Smooth muscle cell (in vitro differentiated cells): ENCODE data around the gene SLC29A2. TPM values are rescaled to one million over a fixed set of nuclear protein-coding genes. Genes with fewer than 3 reads are reported as not detected.

ENCODE experiments used
- DNase-seq: peaks from one replicate; lab custom pipeline; 2025; ENCODE audit not compliant: unreplicated experiment; lab: John Stamatoyannopoulos, UW
- H2AFZ ChIP-seq: fragments of 200-600 bp; sonication (generic); 2 replicates; pipeline ENCODE4 v1.6.0; 2016; ENCODE audit warnings: antibody characterized with exemption, low read depth, mild to moderate bottlenecking
- H3F3A ChIP-seq: fragments of 200-600 bp; sonication (generic); 2 replicates; pipeline ENCODE4 v1.6.0; 2017; ENCODE audit warnings: antibody characterized with exemption, low read depth
- H3K27ac ChIP-seq: fragments of 200-600 bp; sonication (generic); 2 replicates; pipeline ENCODE4 v1.5.1; 2016; ENCODE audit warnings: low read depth, mild to moderate bottlenecking
- H3K27me3 ChIP-seq: fragments of 200-600 bp; sonication (generic); 2 replicates; pipeline ENCODE4 v1.6.1; 2016; ENCODE audit warnings: low read depth, mild to moderate bottlenecking
- H3K36me3 ChIP-seq: fragments of 200-600 bp; sonication (generic); 2 replicates; pipeline ENCODE4 v1.5.1; 2016; ENCODE audit warnings: low read depth
- H3K4me1 ChIP-seq: fragments of 200-600 bp; sonication (generic); 2 replicates; pipeline ENCODE4 v1.5.1; 2016; ENCODE audit warnings: low read depth
- H3K4me2 ChIP-seq: fragments of 200-600 bp; sonication (generic); 2 replicates; pipeline ENCODE4 v1.6.0; 2016; ENCODE audit warnings: mild to moderate bottlenecking
- H3K4me3 ChIP-seq: fragments of 200-600 bp; sonication (generic); 2 replicates; pipeline ENCODE4 v1.5.1; 2016; ENCODE audit warnings: mild to moderate bottlenecking
- H3K79me2 ChIP-seq: fragments of 200-600 bp; sonication (generic); 2 replicates; pipeline ENCODE4 v1.6.0; 2016; ENCODE audit warnings: low read depth, mild to moderate bottlenecking
- H3K9ac ChIP-seq: fragments of 200-600 bp; sonication (generic); 2 replicates; pipeline ENCODE4 v1.6.0; 2016; ENCODE audit warnings: low read depth
- H3K9me3 ChIP-seq: fragments of 200-600 bp; sonication (generic); replicated peaks from 2 replicates; pipeline ENCODE4 v1.5.1; 2016; ENCODE audit warnings: low read depth
- H4K20me1 ChIP-seq: fragments of 200-600 bp; sonication (generic); 2 replicates; pipeline ENCODE4 v1.6.0; 2016; ENCODE audit warnings: low read depth
- CTCF ChIP-seq: fragments of 200-600 bp; sonication (generic); IDR thresholded peaks from 2 replicates; pipeline ENCODE4 v1.5.1; 2017; ENCODE audit warnings: borderline replicate concordance, mild to moderate bottlenecking, antibody characterized with exemption; ENCODE audit not compliant: insufficient read depth, poor library complexity, severe bottlenecking
- WGBS: methylation state at CpG from one replicate; pipeline ENCODE4 v1.1.7; 2016; ENCODE audit warnings: low lambda C conversion rate; 5-methylcytosine and 5-hydroxymethylcytosine counted together
- polyA plus RNA-seq: library from polyadenylated mRNA; unstranded; fragments of >200 nt; fragmentation: Nextera tagmentation; extraction: Ambion mirVana; gene quantifications from 2 replicates; pipeline ENCODE4 v1.2.1, GENCODE V29; 2016
- small RNA-seq: library from RNA; depleted of rRNA; stranded (forward); fragments of <200 nt; gene quantifications from one replicate; pipeline ENCODE3, GENCODE V24; 2014
- total RNA-seq: library from RNA; depleted of rRNA; stranded (reverse); fragments of >200 nt; gene quantifications from 2 replicates; pipeline ENCODE4 v1.2.3, GENCODE V29; 2014

SLC29A2 gene
- total and polyA plus RNA-seq, 2 experiments from 2014 or later, result 3.5 to 8.8 TPM

- 37% methylated on average over 1 of the region's 1 CpG for WGBS
- no peak for DNase-seq
- peak overlapping the region; percentile 81 for H3K9ac ChIP-seq
These were observed 57.4 kb downstream of the SLC29A2 start for GRCh38 chr11:66314186-66314501.

GRCh38 chr11:66313321-66314185 is 58.0 kb downstream of the SLC29A2 start:
- Histone ChIP-seq H3K4me3 (peak overlapping the region; percentile 47), H3K79me2 (peaks cover 28% of the 10 kb centered on the region), H2AFZ (no peak overlapping the region), H3K9me3 (no peaks in the 10 kb centered on the region), H3F3A (peaks cover 42% of the 10 kb centered on the region), H3K4me1 (peaks cover 43% of the 10 kb centered on the region), H3K27me3 (no peaks in the 10 kb centered on the region), H4K20me1 (peaks cover 4% of the 10 kb centered on the region), H3K4me2 (peak overlapping the region; percentile 88), H3K36me3 (no peaks in the 10 kb centered on the region), H3K27ac (peak overlapping the region; percentile 97), H3K9ac (peak overlapping the region; percentile 81)
- no peak for DNase-seq
- TF ChIP-seq CTCF, result peak; percentile 24
- 20% methylated on average over 23 of the region's 38 CpGs for WGBS

More at GRCh38 chr11:66314186-66314501, 57.4 kb downstream of the SLC29A2 start:
- Histone ChIP-seq H3K27me3 (no peaks in the 10 kb centered on the region), H3K79me2 (peaks cover 28% of the 10 kb centered on the region), H3F3A (peaks cover 44% of the 10 kb centered on the region), H4K20me1 (peaks cover 4% of the 10 kb centered on the region), H3K4me3 (peak overlapping the region; percentile 47), H3K4me1 (peaks cover 43% of the 10 kb centered on the region), H3K4me2 (peak overlapping the region; percentile 88), H3K27ac (peak overlapping the region; percentile 97), H3K36me3 (no peaks in the 10 kb centered on the region), H3K9me3 (no peaks in the 10 kb centered on the region), H2AFZ (no peak overlapping the region)
- TF ChIP-seq CTCF, result no peak

GRCh38 chr11:66312549-66313320 is 58.8 kb downstream of the SLC29A2 start:
- peak overlapping the region; percentile 81 for H3K9ac ChIP-seq

More at GRCh38 chr11:66312549-66313320, 58.8 kb downstream of the SLC29A2 start:
- Histone ChIP-seq H3K27ac (peak overlapping the region; percentile 97), H3K9me3 (no peaks in the 10 kb centered on the region), H3F3A (peaks cover 34% of the 10 kb centered on the region), H3K27me3 (no peaks in the 10 kb centered on the region), H3K4me2 (peak overlapping the region; percentile 88), H3K4me1 (peaks cover 36% of the 10 kb centered on the region), H3K36me3 (no peaks in the 10 kb centered on the region), H2AFZ (no peak overlapping the region), H3K79me2 (peaks cover 28% of the 10 kb centered on the region), H4K20me1 (peaks cover 4% of the 10 kb centered on the region), H3K4me3 (peak overlapping the region; percentile 47)
- under 1% methylated on average over 33 of the region's 52 CpGs for WGBS
- peak; percentile 99 for DNase-seq
- no peak for TF ChIP-seq CTCF

Small RNA genes within 50 kb of the gene (small RNA-seq; reads per million reads assigned to genes)
- not detected for gene RF00017
- not detected for gene RNU1-84P

Other genes with a start within 250 kb of the SLC29A2 start
- 8.9 and 11.5 TPM in 2 replicates for gene KLC2, start 114.1 kb downstream of the SLC29A2 start, total RNA-seq
- gene KLC2, start 114.1 kb downstream of the SLC29A2 start, polyA plus RNA-seq, result 29.3 and 38.6 TPM in 2 replicates
- gene RAB1B, start 103.1 kb downstream of the SLC29A2 start, total RNA-seq, result 53.3 and 57.7 TPM in 2 replicates
- 20.9 and 23.3 TPM in 2 replicates for gene RAB1B, start 103.1 kb downstream of the SLC29A2 start, polyA plus RNA-seq
- gene CNIH2, start 93.6 kb downstream of the SLC29A2 start, total RNA-seq, result 5.1 and 12.2 TPM in 2 replicates
- 13.7 and 17.0 TPM in 2 replicates for gene CNIH2, start 93.6 kb downstream of the SLC29A2 start, polyA plus RNA-seq
- gene YIF1A, start 82.6 kb downstream of the SLC29A2 start, total RNA-seq, result 110 and 195 TPM in 2 replicates
- 320 and 365 TPM in 2 replicates for gene YIF1A, start 82.6 kb downstream of the SLC29A2 start, polyA plus RNA-seq
- 0.18 TPM in 1 of 2 replicates, not detected in the other for gene TMEM151A, start 79.9 kb downstream of the SLC29A2 start, total RNA-seq
- gene TMEM151A, start 79.9 kb downstream of the SLC29A2 start, polyA plus RNA-seq, result 0.13 and 0.64 TPM in 2 replicates
- gene CD248, start 54.7 kb downstream of the SLC29A2 start, total RNA-seq, result 29.0 and 35.5 TPM in 2 replicates
- 196 and 287 TPM in 2 replicates for gene CD248, start 54.7 kb downstream of the SLC29A2 start, polyA plus RNA-seq
- gene RIN1, start 35.3 kb downstream of the SLC29A2 start, total RNA-seq, result 7.5 and 18.0 TPM in 2 replicates
- gene RIN1, start 35.3 kb downstream of the SLC29A2 start, polyA plus RNA-seq, result 15.3 and 18.3 TPM in 2 replicates
- gene BRMS1, start 26.7 kb downstream of the SLC29A2 start, total RNA-seq, result 22.7 and 23.8 TPM in 2 replicates
- 44.2 and 56.7 TPM in 2 replicates for gene BRMS1, start 26.7 kb downstream of the SLC29A2 start, polyA plus RNA-seq
- 26.5 and 27.1 TPM in 2 replicates for gene B4GAT1, start 24.1 kb downstream of the SLC29A2 start, total RNA-seq
- 29.4 and 35.1 TPM in 2 replicates for gene B4GAT1, start 24.1 kb downstream of the SLC29A2 start, polyA plus RNA-seq
- 0.58 and 0.85 TPM in 2 replicates for gene NPAS4, start 49.3 kb upstream of the SLC29A2 start, total RNA-seq
- gene NPAS4, start 49.3 kb upstream of the SLC29A2 start, polyA plus RNA-seq, result 0.84 and 1.1 TPM in 2 replicates
- 36.1 and 38.7 TPM in 2 replicates for gene MRPL11, start 67.1 kb upstream of the SLC29A2 start, total RNA-seq
- gene MRPL11, start 67.1 kb upstream of the SLC29A2 start, polyA plus RNA-seq, result 54.5 and 68.4 TPM in 2 replicates
- 2.1 and 3.8 TPM in 2 replicates for gene PELI3, start 95.1 kb upstream of the SLC29A2 start, total RNA-seq
- gene PELI3, start 95.1 kb upstream of the SLC29A2 start, polyA plus RNA-seq, result 9.4 and 10.6 TPM in 2 replicates
- gene DPP3, start 108.7 kb upstream of the SLC29A2 start, total RNA-seq, result 34.6 and 59.2 TPM in 2 replicates
- gene DPP3, start 108.7 kb upstream of the SLC29A2 start, polyA plus RNA-seq, result 38.0 and 40.1 TPM in 2 replicates
- gene BBS1, start 138.9 kb upstream of the SLC29A2 start, total RNA-seq, result 25.9 and 30.1 TPM in 2 replicates
- gene BBS1, start 138.9 kb upstream of the SLC29A2 start, polyA plus RNA-seq, result 13.0 and 15.6 TPM in 2 replicates
- 11.1 and 15.7 TPM in 2 replicates for gene ZDHHC24, start 174.3 kb upstream of the SLC29A2 start, total RNA-seq
- 13.9 and 14.4 TPM in 2 replicates for gene ZDHHC24, start 174.3 kb upstream of the SLC29A2 start, polyA plus RNA-seq
- gene ACTN3, start 175.1 kb upstream of the SLC29A2 start, total RNA-seq, result 0.49 TPM in 1 of 2 replicates, not detected in the other
- 1.3 and 1.4 TPM in 2 replicates for gene ACTN3, start 175.1 kb upstream of the SLC29A2 start, polyA plus RNA-seq
- gene CTSF, start 196.8 kb upstream of the SLC29A2 start, total RNA-seq, result 0.27 and 0.45 TPM in 2 replicates
- 0.62 TPM in 1 of 2 replicates, not detected in the other for gene CTSF, start 196.8 kb upstream of the SLC29A2 start, polyA plus RNA-seq
- 2.5 TPM in 1 of 2 replicates, not detected in the other for gene CCDC87, start 221.3 kb upstream of the SLC29A2 start, total RNA-seq
- 0.56 and 0.91 TPM in 2 replicates for gene CCDC87, start 221.3 kb upstream of the SLC29A2 start, polyA plus RNA-seq
- 24.6 and 29.2 TPM in 2 replicates for gene CCS, start 221.4 kb upstream of the SLC29A2 start, total RNA-seq
- 104 and 113 TPM in 2 replicates for gene CCS, start 221.4 kb upstream of the SLC29A2 start, polyA plus RNA-seq
- 25.3 and 34.4 TPM in 2 replicates for gene RBM14, start 244.9 kb upstream of the SLC29A2 start, total RNA-seq
- gene RBM14, start 244.9 kb upstream of the SLC29A2 start, polyA plus RNA-seq, result 41.0 and 41.1 TPM in 2 replicates